Uterus (tissue), 4 donors: ENCODE measurements around the gene TMC6. TPM values are rescaled to one million over a fixed set of nuclear protein-coding genes. Genes with fewer than 3 reads are reported as not detected.
"Not testable (repeated sequence)": the region's sequence is repeated elsewhere in the genome, so short reads cannot be mapped to it uniquely, and the experiment has no call there.

Experiments
- DNase-seq, 2 donors: peaks; one replicate each; pipeline ENCODE4 v3.0.0-alpha.2; 2019 to 2020
- H3K27ac ChIP-seq, 2 donors: fragments of 200-600 bp; sonication (generic); 1 replicate in 1 of 2; 2 replicates in 1 of 2; pipeline ENCODE4 v1.5.1; 2016 to 2018
- H3K27me3 ChIP-seq, 2 donors: fragments of 200-600 bp; sonication (generic); one replicate each; pipeline ENCODE4 v1.5.1; 2018 to 2019; ENCODE audit warnings: control low read depth in 1 of 2
- H3K36me3 ChIP-seq, 2 donors: fragments of 200-600 bp; sonication (generic); one replicate each; pipeline ENCODE4 v1.5.1; 2019; ENCODE audit warnings: control low read depth in 1 of 2
- H3K4me1 ChIP-seq, 2 donors: fragments of 200-600 bp; sonication (generic); one replicate each; pipeline ENCODE4 v1.5.1; 2018 to 2019; ENCODE audit warnings: control low read depth in 1 of 2
- H3K4me3 ChIP-seq, 2 donors: fragments of 200-600 bp; sonication (generic); 1 replicate in 1 of 2; 2 replicates in 1 of 2; pipeline ENCODE4 v1.5.1; 2018 to 2019; ENCODE audit warnings: mild to moderate bottlenecking in 1 of 2
- H3K9me3 ChIP-seq, 2 donors: fragments of 200-600 bp; sonication (generic); one replicate each; pipeline ENCODE4 v1.5.1; 2019; ENCODE audit warnings: control low read depth in 1 of 2
- CTCF ChIP-seq, 4 experiments: fragments of 200-600 bp in 2 of 4; fragments of 450-650 bp in 2 of 4; sonication (generic) in 2 of 4; IDR thresholded peaks; one replicate each; pipeline ENCODE4 v1.5.1; 2016 to 2019; ENCODE audit warnings: antibody characterized with exemption in 4 of 4, mild to moderate bottlenecking in 2 of 4, moderate library complexity in 1 of 4
- POLR2A ChIP-seq, 2 donors: fragments of 450-650 bp; IDR thresholded peaks; one replicate each; pipeline ENCODE4 v1.6.1; 2016; ENCODE audit warnings: antibody characterized with exemption in 2 of 2, mild to moderate bottlenecking in 1 of 2, moderate library complexity in 1 of 2
- intact Hi-C: fragments of 100-400 bp; cut with DNase I; formaldehyde crosslinking; loops from one replicate; pipeline ENCODE4 v1.15.1; 2023; ENCODE audit warnings: low total_unique reads
- total RNA-seq, 4 donors: library from RNA; depleted of rRNA in 3 of 4; stranded (reverse); fragments of >200 nt in 3 of 4; gene quantifications; one replicate each; pipeline versions ENCODE4 v1.1.0 to v1.2.4, GENCODE V29; 2014 to 2023
- donor health status: DM: yes; HTN: yes; CAD: no.

The TMC6 gene
- total RNA-seq, 4 donors from 2014 or later, result 8.2 to 56.1 (median 16.1) TPM

GRCh38 chr17:78140169-78141051 lies 11.9 kb upstream of the TMC6 start:
- Histone ChIP-seq H3K4me3 (no peak overlapping the region), H3K4me1 (peaks cover 0 to 4% of the 10 kb centered on the region in 2 donors), H3K9me3 (no peaks in the 10 kb centered on the region), H3K27ac (peak overlapping the region in 1 of 2 donors; percentile 5), H3K36me3 (no peaks in the 10 kb centered on the region), H3K27me3 (no peaks in the 10 kb centered on the region)
- no peak for TF ChIP-seq CTCF (IDR thresholded peaks at IDR 0.05)
- peak; percentile 20 to 57 for TF ChIP-seq POLR2A (IDR thresholded peaks at IDR 0.05)
- intact Hi-C loops, result no loop called here
- peak; percentile 83 to 87 for DNase-seq

- H3K27ac ChIP-seq, H3K27me3 ChIP-seq, H3K4me1 ChIP-seq, H3K36me3 ChIP-seq, H3K4me3 ChIP-seq, H3K9me3 ChIP-seq, intact Hi-C loops, DNase-seq: not testable (repeated sequence)
Observed at GRCh38 chr17:78139861-78140168, 11.3 kb upstream of the TMC6 start.

- Histone ChIP-seq H3K36me3 (no peaks in the 10 kb centered on the region), H3K27me3 (no peaks in the 10 kb centered on the region), H3K4me3 (no peak overlapping the region), H3K4me1 (no peaks in the 10 kb centered on the region), H3K27ac (no peak overlapping the region), H3K9me3 (no peaks in the 10 kb centered on the region)
- TF ChIP-seq POLR2A (IDR thresholded peaks at IDR 0.05) (no peak), CTCF (IDR thresholded peaks at IDR 0.05) (no peak)
- intact Hi-C loops, result no loop called here
- no peak for DNase-seq
Observed at GRCh38 chr17:78138204-78139060, 9.9 kb upstream of the TMC6 start.

GRCh38 chr17:78137392-78138203 lies 9.0 kb upstream of the TMC6 start:
- Histone ChIP-seq H3K27me3 (no peaks in the 10 kb centered on the region), H3K4me1 (no peaks in the 10 kb centered on the region), H3K9me3 (no peaks in the 10 kb centered on the region), H3K27ac (no peak overlapping the region), H3K36me3 (no peaks in the 10 kb centered on the region), H3K4me3 (no peak overlapping the region)
- TF ChIP-seq POLR2A (IDR thresholded peaks at IDR 0.05) (no peak), CTCF (IDR thresholded peaks at IDR 0.05) (no peak)
- intact Hi-C loops, result no loop called here
- DNase-seq, result no peak

- H3K27ac ChIP-seq, result no peak overlapping the region
- H3K4me1 ChIP-seq, result no peaks in the 10 kb centered on the region
- no peaks in the 10 kb centered on the region for H3K36me3 ChIP-seq
- no peaks in the 10 kb centered on the region for H3K27me3 ChIP-seq
- TF ChIP-seq CTCF (IDR thresholded peaks at IDR 0.05) (no peak), POLR2A (IDR thresholded peaks at IDR 0.05) (no peak)
- H3K4me3 ChIP-seq, result no peak overlapping the region
- H3K9me3 ChIP-seq, result no peaks in the 10 kb centered on the region
- no peak for DNase-seq
- intact Hi-C loops, result no loop called here
Observed at GRCh38 chr17:78135858-78136500, 7.4 kb upstream of the TMC6 start.
